Trophoblast cell (in vitro differentiated cells and primary cell): Measurements from ENCODE around the gene ACSL4.
"Not testable (repeated sequence)": the region's sequence is repeated elsewhere in the genome, so short reads cannot be mapped to it uniquely, and the experiment has no call there.

Source experiments
- DNase-seq, 2 donors: peaks; one replicate each; pipeline ENCODE4 v3.0.0-alpha.2; 2016
- H2AFZ ChIP-seq: 2 replicates; pipeline ENCODE4 v1.6.1; 2013; ENCODE audit warnings: low read length, moderate library complexity, mild to moderate bottlenecking; ENCODE audit not compliant: insufficient read depth, poor library complexity
- H2AK5ac ChIP-seq: 2 replicates; pipeline ENCODE4 v1.6.1; 2013; ENCODE audit warnings: mild to moderate bottlenecking, low read length
- H2BK120ac ChIP-seq: 2 replicates; pipeline ENCODE4 v1.6.1; 2013; ENCODE audit warnings: low read length, mild to moderate bottlenecking, moderate library complexity; ENCODE audit not compliant: insufficient read depth, poor library complexity
- H2BK12ac ChIP-seq: 2 replicates; pipeline ENCODE4 v1.6.1; 2013; ENCODE audit warnings: mild to moderate bottlenecking, low read length, moderate library complexity
- H2BK5ac ChIP-seq: 2 replicates; pipeline ENCODE4 v1.6.1; 2013; ENCODE audit warnings: low read length, low read depth, moderate library complexity, mild to moderate bottlenecking; ENCODE audit not compliant: poor library complexity
- H3K14ac ChIP-seq: 2 replicates; pipeline ENCODE4 v1.6.1; 2013; ENCODE audit warnings: mild to moderate bottlenecking, low read length
- H3K18ac ChIP-seq: 2 replicates; pipeline ENCODE4 v1.6.1; 2013; ENCODE audit warnings: mild to moderate bottlenecking, low read length
- H3K23ac ChIP-seq: 2 replicates; pipeline ENCODE4 v1.6.1; 2013; ENCODE audit warnings: low read length
- H3K27ac ChIP-seq: 2 replicates; pipeline ENCODE4 v1.5.1; 2013; ENCODE audit warnings: low read depth, mild to moderate bottlenecking, inconsistent platforms, low read length, moderate library complexity
- H3K27me3 ChIP-seq: 2 replicates; pipeline ENCODE4 v1.6.1; 2013; ENCODE audit warnings: inconsistent platforms, mild to moderate bottlenecking, low read length, moderate library complexity; ENCODE audit not compliant: insufficient read depth
- H3K36me3 ChIP-seq, 2 experiments: 1 replicate in 1 of 2; 2 replicates in 1 of 2; pipeline ENCODE4 v1.6.1; 2013; ENCODE audit warnings: low read length in 2 of 2, mild to moderate bottlenecking in 2 of 2, moderate library complexity in 1 of 2; ENCODE audit not compliant: insufficient read depth in 2 of 2, control insufficient read depth in 1 of 2
- H3K4ac ChIP-seq: 2 replicates; pipeline ENCODE4 v1.6.1; 2013; ENCODE audit warnings: low read depth, mild to moderate bottlenecking, low read length, moderate library complexity
- H3K4me1 ChIP-seq, 2 experiments: 1 replicate in 1 of 2; 2 replicates in 1 of 2; pipeline ENCODE4 v1.6.1; 2013; ENCODE audit warnings: low read length in 2 of 2, mild to moderate bottlenecking in 2 of 2, moderate library complexity in 1 of 2; ENCODE audit not compliant: insufficient read depth in 2 of 2, control insufficient read depth in 1 of 2
- H3K4me2 ChIP-seq: 2 replicates; pipeline ENCODE4 v1.6.1; 2013; ENCODE audit warnings: inconsistent platforms, mild to moderate bottlenecking, low read length, moderate library complexity
- H3K4me3 ChIP-seq: 2 replicates; pipeline ENCODE4 v1.5.1; 2013; ENCODE audit warnings: mild to moderate bottlenecking, low read depth, low read length, inconsistent platforms
- H3K79me1 ChIP-seq: one replicate; pipeline ENCODE4 v1.6.1; 2013; ENCODE audit warnings: low read length
- H3K79me2 ChIP-seq: 2 replicates; pipeline ENCODE4 v1.6.1; 2013; ENCODE audit warnings: low read length, mild to moderate bottlenecking; ENCODE audit not compliant: control insufficient read depth, insufficient read depth, poor library complexity
- H3K9ac ChIP-seq: 2 replicates; pipeline ENCODE4 v1.6.1; 2013; ENCODE audit warnings: mild to moderate bottlenecking, low read length
- H3K9me3 ChIP-seq: 2 replicates; pipeline ENCODE4 v1.6.1; 2013; ENCODE audit warnings: low read depth, mild to moderate bottlenecking, control low read depth, inconsistent platforms, low read length; ENCODE audit not compliant: insufficient read depth
- H4K12ac ChIP-seq: 2 replicates; pipeline ENCODE4 v1.6.1; 2013; ENCODE audit warnings: low read depth, mild to moderate bottlenecking, low read length, moderate library complexity
- H4K8ac ChIP-seq: 2 replicates; pipeline ENCODE4 v1.6.1; 2013; ENCODE audit warnings: low read depth, mild to moderate bottlenecking, low read length, moderate library complexity
- H4K91ac ChIP-seq: one replicate; pipeline ENCODE4 v1.6.1; 2013; ENCODE audit warnings: low read depth, mild to moderate bottlenecking, low read length, moderate library complexity
- WGBS: extraction: QIAGEN DNeasy Blood & Tissue Kit; methylation state at CpG from one replicate; pipeline ENCODE4 v1.1.7; 2013; ENCODE audit warnings: missing lambda C conversion rate; ENCODE audit not compliant: insufficient read length, insufficient coverage; ENCODE audit errors: extremely low coverage; 5-methylcytosine and 5-hydroxymethylcytosine counted together

ACSL4 gene

DNA sequence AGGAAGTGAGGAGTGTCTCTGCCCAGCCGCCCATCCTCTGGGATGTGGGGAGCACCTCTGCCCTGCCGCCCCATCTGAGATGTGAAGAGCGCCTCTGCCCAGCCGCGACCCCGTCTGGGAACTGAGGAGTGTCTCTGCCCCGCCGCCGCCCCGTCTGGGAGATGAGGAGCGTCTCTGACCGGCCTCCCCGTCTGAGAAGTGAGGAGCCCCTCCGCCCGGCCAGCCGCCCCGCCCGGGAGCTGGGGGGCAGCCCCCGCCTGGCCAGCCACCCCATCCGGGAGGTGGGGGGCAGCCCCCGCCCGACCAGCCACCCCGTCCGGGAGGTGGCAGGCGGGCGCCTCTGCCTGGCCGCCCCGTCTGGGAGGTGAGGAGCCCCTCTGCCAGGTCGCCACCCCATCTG lies 61.9 kb downstream of the ACSL4 start:
- WGBS, result no CpG with 5 or more reads among the region's 29 CpGs
- DNase-seq, result not testable (repeated sequence)

DNA sequence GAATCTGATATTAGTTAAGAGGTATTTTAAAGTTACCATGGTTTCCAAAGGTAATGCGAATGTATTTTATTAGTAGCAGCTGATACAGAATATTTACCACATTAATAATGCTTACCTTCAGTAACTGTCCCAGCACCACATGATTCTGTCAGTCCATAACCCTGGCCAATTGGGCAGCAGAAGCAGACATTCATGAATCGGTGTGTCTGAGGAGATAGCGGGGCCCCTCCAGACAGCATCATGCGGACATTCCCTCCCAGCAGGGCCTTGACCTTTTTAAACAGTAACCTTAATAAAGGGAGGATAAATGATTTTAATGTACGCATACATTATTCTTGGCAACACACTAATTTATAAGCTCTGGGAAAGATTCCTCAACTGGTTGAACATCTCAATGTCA lies 65.1 kb downstream of the ACSL4 start:
- Histone ChIP-seq H2AK5ac (no peak overlapping the region), H3K9me3 (no peaks in the 10 kb centered on the region)

More for the DNA sequence above, 61.9 kb downstream of the ACSL4 start:
- H2BK12ac ChIP-seq, H3K27me3 ChIP-seq, H3K23ac ChIP-seq, H3K27ac ChIP-seq, H3K9me3 ChIP-seq, H4K8ac ChIP-seq, H3K36me3 ChIP-seq, H2BK5ac ChIP-seq, H3K79me1 ChIP-seq, H4K12ac ChIP-seq, H3K4ac ChIP-seq, H2AFZ ChIP-seq, H3K18ac ChIP-seq, H3K9ac ChIP-seq, H2BK120ac ChIP-seq, H3K14ac ChIP-seq, H3K4me2 ChIP-seq, H3K79me2 ChIP-seq, H2AK5ac ChIP-seq, H3K4me1 ChIP-seq, H4K91ac ChIP-seq, H3K4me3 ChIP-seq: not testable (repeated sequence)

DNA sequence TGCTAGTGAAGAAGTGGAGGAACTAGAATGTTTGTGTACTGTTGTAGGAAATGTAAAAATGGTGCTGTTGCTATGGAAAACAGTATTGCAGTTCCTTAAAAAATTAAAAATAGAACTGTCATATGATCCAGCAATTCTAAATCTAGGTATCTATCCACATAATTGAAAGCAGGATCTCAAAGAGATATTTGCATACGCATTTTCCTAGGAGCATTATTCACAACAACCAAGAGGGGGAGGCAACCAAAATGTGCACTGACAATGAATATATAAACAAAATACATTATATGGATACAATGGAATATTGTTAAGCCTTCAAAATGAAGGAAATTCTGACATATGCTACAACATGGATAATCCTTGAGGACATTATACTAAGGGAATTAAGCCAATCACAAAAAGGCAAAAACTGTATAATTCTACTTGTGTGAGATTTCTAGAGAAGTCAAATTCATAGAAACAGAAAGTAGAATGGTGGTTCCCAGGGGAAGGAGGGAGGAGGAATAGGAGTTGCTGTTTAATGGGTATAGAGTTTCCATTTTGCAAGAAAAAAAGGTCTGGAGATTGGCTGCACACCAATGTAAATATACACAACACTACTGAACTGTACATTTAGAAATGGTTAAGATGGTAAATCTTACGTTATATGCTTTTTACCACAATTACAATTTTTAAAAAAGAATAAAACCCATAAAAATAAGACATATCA lies 72.5 kb downstream of the ACSL4 start:
- Histone ChIP-seq H3K4me2 (no peak overlapping the region), H3K9me3 (no peaks in the 10 kb centered on the region), H3K79me1 (no peaks in the 10 kb centered on the region), H4K12ac (no peak overlapping the region), H2AK5ac (no peak overlapping the region), H3K4me1 (no peaks in the 10 kb centered on the region), H3K36me3 (peaks cover 1 to 6% of the 10 kb centered on the region in 2 experiments), H3K23ac (no peak overlapping the region), H3K4ac (no peak overlapping the region), H3K4me3 (no peak overlapping the region), H3K14ac (no peak overlapping the region), H3K18ac (no peak overlapping the region), H3K27me3 (no peaks in the 10 kb centered on the region), H2BK120ac (no peak overlapping the region), H2AFZ (no peak overlapping the region), H3K9ac (no peak overlapping the region), H3K27ac (no peak overlapping the region), H3K79me2 (no peaks in the 10 kb centered on the region), H4K8ac (no peak overlapping the region), H4K91ac (no peak overlapping the region), H2BK12ac (no peak overlapping the region), H2BK5ac (no peak overlapping the region)
- no CpG with 5 or more reads among the region's 2 CpGs for WGBS
- DNase-seq, result no peak

More for the DNA sequence above, 65.1 kb downstream of the ACSL4 start:
- no peak overlapping the region for H4K8ac ChIP-seq
- H3K4me2 ChIP-seq, result no peak overlapping the region
- H3K4me1 ChIP-seq, result no peaks in the 10 kb centered on the region
- H3K4ac ChIP-seq, result no peak overlapping the region
- H3K4me3 ChIP-seq, result no peak overlapping the region
- no peak overlapping the region for H3K14ac ChIP-seq
- no peaks in the 10 kb centered on the region for H3K27me3 ChIP-seq
- H3K9ac ChIP-seq, result no peak overlapping the region
- H3K27ac ChIP-seq, result no peak overlapping the region
- no peak overlapping the region for H2BK12ac ChIP-seq
- no peak overlapping the region for H3K18ac ChIP-seq
- peaks cover 5 to 7% of the 10 kb centered on the region in 2 experiments for H3K36me3 ChIP-seq
- no peak overlapping the region for H4K91ac ChIP-seq
- WGBS, result no CpG with 5 or more reads among the region's 5 CpGs
- H2BK120ac ChIP-seq, result no peak overlapping the region
- H2AFZ ChIP-seq, result no peak overlapping the region
- H4K12ac ChIP-seq, result no peak overlapping the region
- no peak overlapping the region for H2BK5ac ChIP-seq
- H3K79me2 ChIP-seq, result no peaks in the 10 kb centered on the region
- DNase-seq, result no peak
- H3K23ac ChIP-seq, result no peak overlapping the region
- no peaks in the 10 kb centered on the region for H3K79me1 ChIP-seq

DNA sequence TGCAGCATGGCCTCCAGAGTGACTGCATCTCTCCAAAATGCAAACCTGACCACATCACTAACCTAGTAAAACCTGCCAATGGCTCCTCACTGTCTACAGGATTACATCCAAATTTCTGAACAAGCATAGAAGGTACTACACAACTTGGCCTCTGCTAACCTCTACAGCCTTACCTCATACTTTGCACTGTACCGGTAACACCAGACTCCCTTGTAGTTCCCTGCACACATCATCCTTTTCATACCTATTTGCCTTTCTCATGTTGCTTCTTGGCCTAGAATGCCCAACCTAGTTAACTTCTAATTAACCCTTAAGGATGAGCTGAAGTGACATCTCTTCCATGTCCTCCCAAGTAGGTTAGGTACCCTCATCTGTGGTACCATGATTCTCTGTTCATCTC lies 74.7 kb downstream of the ACSL4 start:
- Histone ChIP-seq H3K14ac (no peak overlapping the region), H2AK5ac (no peak overlapping the region), H3K18ac (no peak overlapping the region), H3K79me2 (no peaks in the 10 kb centered on the region), H4K91ac (no peak overlapping the region), H3K23ac (no peak overlapping the region), H3K9me3 (no peaks in the 10 kb centered on the region), H2AFZ (no peak overlapping the region), H3K4me2 (no peak overlapping the region), H3K4me1 (no peaks in the 10 kb centered on the region), H2BK12ac (no peak overlapping the region), H3K9ac (no peak overlapping the region), H3K79me1 (no peaks in the 10 kb centered on the region), H2BK120ac (no peak overlapping the region), H3K27ac (no peak overlapping the region), H3K36me3 (peaks cover 1 to 6% of the 10 kb centered on the region in 2 experiments), H4K12ac (no peak overlapping the region), H2BK5ac (no peak overlapping the region), H3K4ac (no peak overlapping the region), H3K4me3 (no peak overlapping the region), H4K8ac (no peak overlapping the region), H3K27me3 (no peaks in the 10 kb centered on the region)
- no peak for DNase-seq
- no CpG with 5 or more reads among the region's 1 CpG for WGBS
